Measurements from ENCODE around the gene OSBP2.

GRCh38 chr22:30718938-30719337 lies 24.3 kb downstream of the OSBP2 start:
- TF ChIP-seq POLR2A (IDR thresholded peaks at IDR 0.05) (no peak), CTCF (IDR thresholded peaks at IDR 0.05) (no peak)
